ENCODE results near the gene PBX1.

The PBX1 gene

GRCh38 chr1:164664127-164664526 lies 105.1 kb downstream of the PBX1 start:
- H3K36me3 ChIP-seq (ENCODE audit: insufficient read depth, low read length), result no peaks in the 10 kb centered on the region
- H3K9ac ChIP-seq (ENCODE audit: low read depth, low read length), result no peak overlapping the region
- no peaks in the 10 kb centered on the region for H3K4me1 ChIP-seq (ENCODE audit: control insufficient read depth, insufficient read depth, low read length)
- no peaks in the 10 kb centered on the region for H3K9me3 ChIP-seq (replicated peaks; ENCODE audit: low read length)
- no peak overlapping the region for H3K4me3 ChIP-seq (ENCODE audit: low read length)
- H3K4me2 ChIP-seq (ENCODE audit: low read length), result no peak overlapping the region
- H3K27me3 ChIP-seq (ENCODE audit: control insufficient read depth, insufficient read depth, low read length), result no peaks in the 10 kb centered on the region

GRCh38 chr1:164667001-164667400 lies 108.0 kb downstream of the PBX1 start:
- Histone ChIP-seq H3K9me3 (replicated peaks; ENCODE audit: low read length) (no peaks in the 10 kb centered on the region), H3K36me3 (ENCODE audit: insufficient read depth, low read length) (no peaks in the 10 kb centered on the region), H3K4me1 (ENCODE audit: control insufficient read depth, insufficient read depth, low read length) (no peaks in the 10 kb centered on the region), H3K9ac (ENCODE audit: low read depth, low read length) (no peak overlapping the region), H3K4me3 (ENCODE audit: low read length) (no peak overlapping the region), H3K4me2 (ENCODE audit: low read length) (no peak overlapping the region), H3K27me3 (ENCODE audit: control insufficient read depth, insufficient read depth, low read length) (no peaks in the 10 kb centered on the region)

- Histone ChIP-seq H3K4me3 (ENCODE audit: low read length) (no peak overlapping the region), H3K36me3 (ENCODE audit: insufficient read depth, low read length) (no peaks in the 10 kb centered on the region), H3K4me2 (ENCODE audit: low read length) (no peak overlapping the region), H3K4me1 (ENCODE audit: control insufficient read depth, insufficient read depth, low read length) (no peaks in the 10 kb centered on the region), H3K9ac (ENCODE audit: low read depth, low read length) (no peak overlapping the region), H3K27me3 (ENCODE audit: control insufficient read depth, insufficient read depth, low read length) (no peaks in the 10 kb centered on the region), H3K9me3 (replicated peaks; ENCODE audit: low read length) (no peaks in the 10 kb centered on the region)
Observed at GRCh38 chr1:164667600-164667999, 108.6 kb downstream of the PBX1 start.

- Histone ChIP-seq H3K4me2 (ENCODE audit: low read length) (no peak overlapping the region), H3K4me3 (ENCODE audit: low read length) (no peak overlapping the region), H3K4me1 (ENCODE audit: control insufficient read depth, insufficient read depth, low read length) (no peaks in the 10 kb centered on the region), H3K9ac (ENCODE audit: low read depth, low read length) (no peak overlapping the region), H3K9me3 (replicated peaks; ENCODE audit: low read length) (no peaks in the 10 kb centered on the region), H3K36me3 (ENCODE audit: insufficient read depth, low read length) (no peaks in the 10 kb centered on the region), H3K27me3 (ENCODE audit: control insufficient read depth, insufficient read depth, low read length) (no peaks in the 10 kb centered on the region)
Observed at GRCh38 chr1:164668491-164669400, 109.8 kb downstream of the PBX1 start.

- Histone ChIP-seq H3K27me3 (ENCODE audit: control insufficient read depth, insufficient read depth, low read length) (no peaks in the 10 kb centered on the region), H3K4me1 (ENCODE audit: control insufficient read depth, insufficient read depth, low read length) (no peaks in the 10 kb centered on the region), H3K9ac (ENCODE audit: low read depth, low read length) (no peak overlapping the region)
Observed at GRCh38 chr1:164670026-164670425, 111.0 kb downstream of the PBX1 start.

GRCh38 chr1:164670786-164671185 lies 111.8 kb downstream of the PBX1 start:
- Histone ChIP-seq H3K36me3 (ENCODE audit: insufficient read depth, low read length) (no peaks in the 10 kb centered on the region), H3K9ac (ENCODE audit: low read depth, low read length) (no peak overlapping the region), H3K9me3 (replicated peaks; ENCODE audit: low read length) (no peaks in the 10 kb centered on the region), H3K4me2 (ENCODE audit: low read length) (no peak overlapping the region), H3K4me1 (ENCODE audit: control insufficient read depth, insufficient read depth, low read length) (no peaks in the 10 kb centered on the region), H3K4me3 (ENCODE audit: low read length) (no peak overlapping the region), H3K27me3 (ENCODE audit: control insufficient read depth, insufficient read depth, low read length) (no peaks in the 10 kb centered on the region)

More at GRCh38 chr1:164670026-164670425, 111.0 kb downstream of the PBX1 start:
- Histone ChIP-seq H3K4me3 (ENCODE audit: low read length) (no peak overlapping the region), H3K36me3 (ENCODE audit: insufficient read depth, low read length) (no peaks in the 10 kb centered on the region), H3K4me2 (ENCODE audit: low read length) (no peak overlapping the region), H3K9me3 (replicated peaks; ENCODE audit: low read length) (no peaks in the 10 kb centered on the region)

GRCh38 chr1:164671323-164671965 lies 112.5 kb downstream of the PBX1 start:
- Histone ChIP-seq H3K4me2 (ENCODE audit: low read length) (no peak overlapping the region), H3K4me3 (ENCODE audit: low read length) (no peak overlapping the region), H3K4me1 (ENCODE audit: control insufficient read depth, insufficient read depth, low read length) (no peaks in the 10 kb centered on the region), H3K27me3 (ENCODE audit: control insufficient read depth, insufficient read depth, low read length) (no peaks in the 10 kb centered on the region), H3K9me3 (replicated peaks; ENCODE audit: low read length) (no peaks in the 10 kb centered on the region), H3K36me3 (ENCODE audit: insufficient read depth, low read length) (no peaks in the 10 kb centered on the region), H3K9ac (ENCODE audit: low read depth, low read length) (no peak overlapping the region)

GRCh38 chr1:164671966-164672571 lies 113.1 kb downstream of the PBX1 start:
- Histone ChIP-seq H3K9me3 (replicated peaks; ENCODE audit: low read length) (no peaks in the 10 kb centered on the region), H3K27me3 (ENCODE audit: control insufficient read depth, insufficient read depth, low read length) (no peaks in the 10 kb centered on the region), H3K9ac (ENCODE audit: low read depth, low read length) (no peak overlapping the region), H3K36me3 (ENCODE audit: insufficient read depth, low read length) (no peaks in the 10 kb centered on the region), H3K4me2 (ENCODE audit: low read length) (no peak overlapping the region), H3K4me3 (ENCODE audit: low read length) (no peak overlapping the region), H3K4me1 (ENCODE audit: control insufficient read depth, insufficient read depth, low read length) (no peaks in the 10 kb centered on the region)

- no peak overlapping the region for H3K4me3 ChIP-seq (ENCODE audit: low read length)
- no peaks in the 10 kb centered on the region for H3K36me3 ChIP-seq (ENCODE audit: insufficient read depth, low read length)
- no peaks in the 10 kb centered on the region for H3K9me3 ChIP-seq (replicated peaks; ENCODE audit: low read length)
- no peak overlapping the region for H3K4me2 ChIP-seq (ENCODE audit: low read length)
- H3K9ac ChIP-seq (ENCODE audit: low read depth, low read length), result no peak overlapping the region
- no peaks in the 10 kb centered on the region for H3K4me1 ChIP-seq (ENCODE audit: control insufficient read depth, insufficient read depth, low read length)
- H3K27me3 ChIP-seq (ENCODE audit: control insufficient read depth, insufficient read depth, low read length), result no peaks in the 10 kb centered on the region
Observed at GRCh38 chr1:164672588-164672987, 113.6 kb downstream of the PBX1 start.

- no peaks in the 10 kb centered on the region for H3K9me3 ChIP-seq (replicated peaks; ENCODE audit: low read length)
- no peak overlapping the region for H3K9ac ChIP-seq (ENCODE audit: low read depth, low read length)
- H3K4me2 ChIP-seq (ENCODE audit: low read length), result no peak overlapping the region
- H3K27me3 ChIP-seq (ENCODE audit: control insufficient read depth, insufficient read depth, low read length), result no peaks in the 10 kb centered on the region
- no peaks in the 10 kb centered on the region for H3K36me3 ChIP-seq (ENCODE audit: insufficient read depth, low read length)
- no peak overlapping the region for H3K4me3 ChIP-seq (ENCODE audit: low read length)
- H3K4me1 ChIP-seq (ENCODE audit: control insufficient read depth, insufficient read depth, low read length), result no peaks in the 10 kb centered on the region
Observed at GRCh38 chr1:164673584-164674214, 114.7 kb downstream of the PBX1 start.

GRCh38 chr1:164675342-164675904 lies 116.4 kb downstream of the PBX1 start:
- Histone ChIP-seq H3K4me3 (ENCODE audit: low read length) (no peak overlapping the region), H3K27me3 (ENCODE audit: control insufficient read depth, insufficient read depth, low read length) (no peaks in the 10 kb centered on the region), H3K4me1 (ENCODE audit: control insufficient read depth, insufficient read depth, low read length) (no peaks in the 10 kb centered on the region), H3K9ac (ENCODE audit: low read depth, low read length) (no peak overlapping the region), H3K9me3 (replicated peaks; ENCODE audit: low read length) (no peaks in the 10 kb centered on the region), H3K4me2 (ENCODE audit: low read length) (no peak overlapping the region), H3K36me3 (ENCODE audit: insufficient read depth, low read length) (no peaks in the 10 kb centered on the region)
